ENCODE results near the gene EPSTI1.
"Not testable (repeated sequence)": the region's sequence is repeated elsewhere in the genome, so short reads cannot be mapped to it uniquely, and the experiment has no call there.

Gene EPSTI1

DNA sequence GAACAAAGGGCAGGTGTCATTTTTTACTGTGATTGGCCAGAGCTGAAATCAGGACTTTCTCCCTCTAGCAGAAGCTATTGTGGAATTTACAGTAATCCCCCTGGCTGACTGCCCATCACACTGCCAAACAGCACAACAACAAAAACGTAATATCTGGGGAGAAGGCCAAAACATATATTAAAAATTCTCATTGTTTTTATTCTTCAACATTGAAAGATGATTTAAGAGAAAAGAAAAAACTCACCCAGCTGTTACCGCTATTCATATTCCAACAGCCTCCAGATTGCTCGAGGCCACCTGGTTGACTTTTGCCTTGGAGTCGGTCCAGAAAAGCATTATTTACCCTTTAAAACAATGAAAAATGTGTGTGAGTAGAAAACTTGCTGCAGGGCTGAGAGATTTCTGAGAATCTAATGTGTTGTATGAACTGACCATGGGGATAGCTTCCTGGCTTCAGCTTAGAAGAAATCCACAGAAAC is 97.2 kb downstream of the EPSTI1 start:
- DNase-seq (ENCODE audit: low read depth in 2 of 2): no peak

DNA sequence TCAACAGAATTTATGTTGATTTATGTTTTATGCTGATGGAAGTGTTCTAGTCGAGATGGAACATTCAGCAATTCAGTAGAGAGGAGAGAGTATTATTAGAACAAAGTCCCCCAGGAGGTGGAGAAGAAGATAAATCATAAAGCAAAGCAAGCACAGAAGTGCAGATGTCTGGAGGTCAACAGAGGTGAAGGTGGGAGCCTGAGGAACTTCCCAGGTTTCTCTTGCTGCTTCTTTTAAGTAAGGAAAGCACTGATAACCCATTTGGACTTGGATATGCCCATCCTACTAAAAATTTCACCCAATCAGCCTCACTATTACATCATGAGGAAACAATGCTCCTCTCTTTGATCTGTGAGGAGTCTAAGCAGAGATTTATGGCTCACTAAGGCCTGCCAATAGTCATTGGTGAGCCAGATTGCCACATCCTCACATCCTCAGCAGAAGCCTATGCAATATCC is 98.8 kb downstream of the EPSTI1 start:
- DNase-seq (ENCODE audit: low read depth in 2 of 2): no peak

DNA sequence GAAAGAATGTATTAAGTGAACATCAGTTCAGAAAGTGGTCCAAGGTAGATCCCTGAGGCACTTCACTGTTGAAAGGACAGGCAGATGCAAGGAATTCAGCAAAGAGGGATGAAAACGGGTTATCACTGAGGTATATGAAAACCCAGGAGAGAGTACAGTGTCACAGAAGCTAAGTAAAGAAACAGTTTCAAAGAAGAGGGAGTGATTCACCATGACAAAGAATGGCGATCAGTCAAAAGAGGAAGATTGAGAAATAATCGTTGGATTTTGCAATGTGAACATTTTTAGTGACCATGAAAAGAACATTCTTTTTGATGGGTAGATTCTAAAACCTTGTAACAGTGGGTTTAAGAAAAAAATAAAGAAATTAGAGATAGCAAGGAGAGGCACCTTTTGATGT is 99.3 kb downstream of the EPSTI1 start:
- no peak for DNase-seq (ENCODE audit: low read depth in 2 of 2)

DNA sequence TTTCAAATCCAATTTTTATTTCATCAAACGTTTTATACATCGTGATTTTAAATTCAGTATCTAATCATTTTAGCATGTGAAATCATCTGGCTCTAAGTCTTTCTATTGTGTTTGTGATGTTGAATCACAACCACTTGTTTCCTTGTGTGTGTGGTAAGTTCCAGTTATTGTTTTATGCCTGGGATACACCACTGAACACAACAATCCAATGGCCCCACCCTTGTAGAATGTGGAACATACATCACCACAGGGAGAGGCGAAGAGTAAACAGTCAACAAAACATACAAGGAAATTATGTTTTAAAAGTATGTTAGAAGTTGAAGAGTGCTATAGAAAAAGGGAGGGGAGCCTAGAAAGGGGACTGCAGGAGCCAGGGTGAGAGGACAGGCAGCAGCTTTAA is 100.5 kb downstream of the EPSTI1 start:
- DNase-seq (ENCODE audit: low read depth in 2 of 2): no peak

DNA sequence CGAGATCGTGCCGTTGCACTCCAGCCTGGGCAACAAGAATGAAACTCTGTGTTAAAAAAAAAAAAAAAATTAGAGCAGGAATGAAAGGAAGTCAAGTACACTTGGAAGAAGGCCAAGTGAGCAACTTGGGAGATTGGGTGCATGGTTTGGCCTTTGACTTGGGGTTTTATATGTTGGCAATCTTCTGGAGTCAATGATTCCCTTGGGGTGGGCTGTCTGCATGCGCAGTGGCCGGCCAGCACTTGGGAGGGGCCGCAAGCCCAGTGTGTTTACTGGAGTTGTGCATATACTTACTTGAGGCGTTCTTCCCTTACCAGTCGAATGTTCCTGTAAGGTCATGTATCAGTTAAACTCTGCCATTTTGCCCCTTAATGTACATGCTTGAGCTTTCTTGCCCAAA is 106.7 kb downstream of the EPSTI1 start:
- no peak for DNase-seq (ENCODE audit: low read depth in 2 of 2)

DNA sequence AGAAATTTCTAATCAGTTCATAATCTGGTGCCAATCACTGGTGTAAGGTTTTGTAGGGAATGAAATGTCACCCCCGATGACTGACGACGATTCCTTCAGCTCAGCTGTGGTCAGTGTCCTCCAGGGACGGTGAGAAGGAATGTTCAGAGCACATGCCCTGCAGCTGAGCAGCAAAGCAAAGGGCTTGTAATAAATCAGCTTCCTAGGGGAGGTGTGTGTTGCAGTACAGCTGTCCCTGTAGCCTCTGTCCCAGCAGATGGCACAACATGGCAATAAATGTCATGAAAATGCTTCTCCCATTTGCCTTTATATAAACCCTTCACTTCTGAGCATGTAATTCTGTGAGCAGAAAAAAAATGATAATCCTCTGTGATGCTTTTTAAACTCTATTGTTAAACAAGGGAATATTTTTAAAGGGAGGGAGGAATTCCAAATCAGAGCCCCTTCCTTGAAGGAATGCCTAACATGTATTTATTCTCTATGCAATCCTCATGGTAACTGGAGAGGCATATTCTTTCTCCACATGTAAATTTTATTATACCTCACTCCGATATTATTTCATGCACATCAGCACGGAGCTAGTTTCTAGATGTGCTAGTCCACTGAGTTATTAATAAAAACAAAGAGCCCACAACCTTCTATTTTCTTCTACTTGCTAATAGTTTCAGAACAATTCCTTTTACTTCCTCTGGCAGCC is 108.1 kb downstream of the EPSTI1 start:
- no peak for DNase-seq (ENCODE audit: low read depth in 2 of 2)

DNA sequence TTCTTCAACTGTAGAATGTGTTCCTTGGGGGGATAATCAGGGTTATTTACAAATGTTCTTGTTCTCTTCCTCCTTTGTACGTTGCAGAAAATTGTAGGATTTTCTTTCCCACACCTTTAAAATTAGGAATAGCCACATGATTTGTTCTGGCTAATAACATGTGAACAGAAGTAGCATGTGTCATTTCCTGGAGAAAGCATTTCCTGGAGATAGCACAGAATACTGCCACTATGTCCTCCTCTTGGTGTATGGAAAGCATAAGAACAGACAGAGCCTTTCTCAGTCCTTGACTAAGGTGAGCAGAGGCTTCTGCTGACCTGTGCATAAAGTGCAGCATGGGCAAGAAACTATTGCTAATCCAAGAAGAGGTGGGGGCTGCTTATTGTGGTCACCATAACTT is 108.9 kb downstream of the EPSTI1 start:
- DNase-seq (ENCODE audit: low read depth in 2 of 2): no peak

DNA sequence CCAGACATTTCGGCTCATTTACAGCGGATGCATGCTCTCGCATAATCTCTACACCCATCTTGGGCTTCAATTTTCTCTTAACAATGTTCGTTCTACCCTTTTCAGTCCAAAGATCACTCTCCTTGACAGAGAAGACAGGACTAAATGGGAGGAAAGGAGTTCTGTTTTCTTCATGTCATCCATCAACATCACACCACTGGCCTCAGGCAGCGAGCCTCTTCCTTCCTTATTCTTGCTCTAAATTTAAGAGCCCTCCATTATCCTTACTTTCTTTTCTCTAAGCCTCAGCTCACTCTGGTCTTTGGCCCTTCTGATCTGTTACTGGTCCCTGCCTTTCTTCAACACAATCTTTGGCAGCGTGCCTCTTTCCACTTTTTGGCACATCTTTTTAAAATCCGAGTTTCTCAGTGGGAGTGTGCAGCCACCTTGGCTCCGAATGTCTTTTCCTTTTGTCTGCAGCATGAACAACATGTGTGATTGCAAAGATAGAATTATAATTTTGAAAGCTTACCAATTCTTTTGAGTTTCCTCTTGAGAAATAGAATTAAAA is 111.9 kb downstream of the EPSTI1 start:
- no peak for DNase-seq (ENCODE audit: low read depth in 2 of 2)

DNA sequence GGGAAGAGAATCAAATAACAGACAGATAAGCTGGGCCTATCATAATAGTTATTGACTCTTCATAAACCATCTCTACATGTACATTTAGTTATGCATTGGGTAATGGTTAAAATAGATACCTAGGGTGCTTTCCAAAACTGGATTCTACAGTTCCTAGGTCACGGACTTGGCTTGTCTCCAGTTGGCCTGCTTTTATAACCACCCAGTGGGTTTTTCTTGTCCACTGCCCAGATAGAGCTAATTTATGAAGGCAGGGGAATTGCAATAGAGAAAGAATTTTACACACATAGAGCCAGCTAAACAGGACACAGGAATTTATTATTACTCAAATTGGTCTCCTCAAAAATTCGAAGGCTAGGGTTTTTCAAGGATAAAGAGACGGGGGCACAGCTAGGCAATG is 113.3 kb downstream of the EPSTI1 start:
- no peak for DNase-seq (ENCODE audit: low read depth in 2 of 2)

DNA sequence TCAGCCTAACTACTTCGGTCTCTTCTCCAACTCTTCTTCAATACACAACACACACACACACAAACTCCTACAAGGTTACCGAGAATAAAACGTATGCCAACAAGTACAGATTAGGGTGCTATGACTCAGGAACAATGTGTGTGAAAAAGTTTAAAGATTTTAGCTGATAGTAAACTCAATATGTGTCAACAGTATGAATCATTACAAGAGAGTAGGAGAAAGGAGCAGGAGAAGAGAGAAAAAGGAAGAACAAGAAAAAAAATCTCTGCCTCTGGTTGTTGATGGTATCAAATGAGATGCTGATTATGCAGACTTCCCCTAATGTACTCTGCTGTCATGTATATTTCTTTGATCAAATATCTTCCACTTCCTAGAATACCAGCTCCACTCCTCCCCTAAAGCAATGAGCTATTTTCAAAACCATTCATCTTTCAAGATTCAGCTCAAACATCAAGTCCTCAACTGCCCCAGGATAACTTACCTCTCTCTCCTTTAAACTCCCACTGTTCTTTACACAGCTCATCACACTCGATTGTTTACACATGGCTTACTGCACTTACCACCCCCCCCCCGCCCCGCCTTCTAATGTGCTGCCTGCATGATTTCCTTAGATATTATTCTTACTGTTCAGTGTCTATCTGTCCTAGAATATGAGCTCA is 115.0 kb downstream of the EPSTI1 start:
- DNase-seq (ENCODE audit: low read depth in 2 of 2): no peak

DNA sequence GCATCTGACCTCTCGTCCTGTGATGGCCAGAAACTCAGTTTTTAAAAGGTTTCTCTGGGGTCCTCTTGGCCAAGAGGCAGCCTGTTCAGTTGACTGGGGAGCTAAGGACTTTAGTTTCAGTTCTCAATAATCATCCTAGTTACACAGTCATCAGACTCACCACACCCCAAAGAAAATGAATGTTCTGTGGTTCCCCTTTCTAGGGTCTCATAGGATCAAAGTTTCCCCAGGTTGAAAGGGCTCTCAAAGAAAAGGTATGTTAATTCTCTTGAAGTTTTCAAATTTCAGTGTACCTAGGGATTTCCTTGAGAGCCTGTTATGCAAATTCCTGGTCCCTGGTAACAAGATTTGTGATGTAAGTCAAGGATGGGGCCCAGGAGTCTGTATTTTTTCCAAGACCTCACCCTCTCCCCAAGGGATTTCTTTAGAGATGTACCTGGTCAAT is 115.7 kb downstream of the EPSTI1 start:
- no peak for DNase-seq (ENCODE audit: low read depth in 2 of 2)

DNA sequence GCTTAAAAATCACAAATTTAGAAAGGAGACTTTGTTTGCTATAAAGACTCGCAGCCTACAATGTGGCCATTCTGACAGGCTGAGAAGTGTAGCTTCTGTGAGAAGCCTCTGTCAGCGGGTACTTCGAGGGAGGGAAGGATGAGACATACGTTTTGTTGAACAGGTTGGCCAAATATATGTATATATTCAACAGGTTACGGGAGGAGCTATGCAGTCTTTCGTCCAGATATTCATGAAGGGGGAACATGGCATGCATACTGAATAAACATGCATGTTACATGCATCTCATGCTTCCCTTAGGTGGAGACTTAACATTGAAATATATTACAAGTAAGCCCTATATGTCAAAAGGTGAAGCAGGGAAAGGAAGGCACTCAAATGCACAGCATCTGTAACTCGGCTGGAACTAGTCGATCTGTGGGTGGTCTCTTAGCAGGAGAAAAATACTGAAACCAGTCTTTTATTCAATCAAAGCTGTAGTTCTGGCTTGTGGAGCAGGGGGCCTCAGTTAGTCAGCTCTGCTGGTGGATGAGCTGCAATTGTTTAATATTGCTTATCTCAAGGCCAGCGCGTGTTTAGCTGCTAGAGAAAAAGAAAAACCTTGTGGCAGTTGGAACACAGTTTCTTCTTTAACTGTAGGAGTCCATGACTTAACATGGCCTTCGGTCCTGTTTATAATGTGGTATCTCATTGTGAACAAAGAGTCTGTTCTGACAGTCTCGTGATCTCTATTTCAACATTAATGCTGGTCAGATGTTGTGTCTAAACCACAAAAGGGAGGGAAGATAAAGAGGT is 116.4 kb downstream of the EPSTI1 start:
- no peak for DNase-seq (ENCODE audit: low read depth in 2 of 2)

DNA sequence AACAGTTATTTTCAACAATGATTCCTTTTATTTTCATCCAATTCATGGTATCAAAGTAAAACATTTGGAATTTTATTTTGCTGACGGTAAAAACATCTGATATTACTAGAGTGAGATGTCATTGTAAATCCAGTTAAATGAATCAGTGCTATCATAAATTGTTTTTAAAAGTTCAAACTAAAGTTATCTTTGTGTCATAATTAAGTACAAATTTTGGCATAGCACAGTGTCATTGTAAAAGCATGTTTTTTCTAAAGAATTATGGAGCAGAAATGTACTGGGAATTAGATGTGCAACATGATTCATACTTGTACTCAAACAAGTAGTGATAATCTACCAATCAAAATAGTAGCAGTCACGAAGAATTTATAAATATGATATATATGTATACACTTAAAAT is 117.8 kb downstream of the EPSTI1 start:
- DNase-seq (ENCODE audit: low read depth in 2 of 2): no peak

DNA sequence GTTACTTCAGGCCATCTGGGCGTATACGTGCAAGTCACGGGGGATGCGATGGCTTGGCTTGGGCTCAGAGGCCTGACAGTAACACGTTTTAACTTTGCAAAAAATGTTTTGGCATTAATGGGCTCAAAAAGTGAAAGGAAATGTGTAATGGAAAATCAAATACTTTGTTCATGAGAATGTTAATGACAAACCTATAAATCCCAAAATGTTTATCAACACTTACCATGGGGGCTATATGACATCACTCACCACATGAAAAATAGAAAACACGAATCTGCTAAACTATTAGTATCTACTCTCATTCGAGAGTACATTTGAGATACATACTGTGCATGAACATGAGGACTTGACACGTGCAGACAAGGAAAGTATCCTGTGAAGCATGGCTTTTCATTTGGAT is 119.0 kb downstream of the EPSTI1 start:
- DNase-seq (ENCODE audit: low read depth in 2 of 2): no peak

DNA sequence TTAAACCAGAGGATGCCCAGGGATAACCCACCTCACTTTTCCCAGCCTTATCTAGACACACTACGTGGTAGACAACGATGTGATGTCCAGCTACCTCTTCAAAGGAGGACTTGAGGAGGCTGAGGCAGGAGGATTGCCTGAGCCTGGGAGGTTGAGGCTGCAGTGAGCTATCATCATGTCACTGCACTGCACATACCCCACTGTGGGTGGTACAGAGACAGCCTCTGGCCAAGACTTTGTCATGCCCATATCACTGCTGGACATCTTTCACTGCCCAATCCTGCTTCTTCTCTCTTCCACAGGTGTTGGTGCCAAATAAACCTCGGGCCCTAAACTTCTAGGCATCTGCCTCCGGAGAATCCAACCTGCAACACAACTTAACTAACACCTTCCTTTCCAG is 124.8 kb downstream of the EPSTI1 start:
- no peak for DNase-seq (ENCODE audit: low read depth in 2 of 2)

DNA sequence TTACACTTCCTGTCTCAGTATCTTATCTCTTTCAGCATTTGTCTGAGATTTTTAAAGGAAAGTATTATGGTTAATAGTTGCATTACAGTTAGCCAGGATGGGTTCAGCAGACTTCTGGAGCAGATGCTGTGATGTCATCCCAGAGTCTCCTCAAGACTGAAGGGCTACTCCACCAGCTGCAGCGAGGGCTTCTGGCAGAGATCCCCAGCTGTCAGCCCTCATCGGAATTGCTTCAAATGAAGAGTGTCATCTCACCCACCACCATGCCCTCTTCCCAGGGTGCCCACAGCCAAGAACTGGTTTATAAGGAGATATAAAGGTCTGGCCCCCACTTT is 126.3 kb downstream of the EPSTI1 start:
- DNase-seq (ENCODE audit: low read depth in 2 of 2): no peak

DNA sequence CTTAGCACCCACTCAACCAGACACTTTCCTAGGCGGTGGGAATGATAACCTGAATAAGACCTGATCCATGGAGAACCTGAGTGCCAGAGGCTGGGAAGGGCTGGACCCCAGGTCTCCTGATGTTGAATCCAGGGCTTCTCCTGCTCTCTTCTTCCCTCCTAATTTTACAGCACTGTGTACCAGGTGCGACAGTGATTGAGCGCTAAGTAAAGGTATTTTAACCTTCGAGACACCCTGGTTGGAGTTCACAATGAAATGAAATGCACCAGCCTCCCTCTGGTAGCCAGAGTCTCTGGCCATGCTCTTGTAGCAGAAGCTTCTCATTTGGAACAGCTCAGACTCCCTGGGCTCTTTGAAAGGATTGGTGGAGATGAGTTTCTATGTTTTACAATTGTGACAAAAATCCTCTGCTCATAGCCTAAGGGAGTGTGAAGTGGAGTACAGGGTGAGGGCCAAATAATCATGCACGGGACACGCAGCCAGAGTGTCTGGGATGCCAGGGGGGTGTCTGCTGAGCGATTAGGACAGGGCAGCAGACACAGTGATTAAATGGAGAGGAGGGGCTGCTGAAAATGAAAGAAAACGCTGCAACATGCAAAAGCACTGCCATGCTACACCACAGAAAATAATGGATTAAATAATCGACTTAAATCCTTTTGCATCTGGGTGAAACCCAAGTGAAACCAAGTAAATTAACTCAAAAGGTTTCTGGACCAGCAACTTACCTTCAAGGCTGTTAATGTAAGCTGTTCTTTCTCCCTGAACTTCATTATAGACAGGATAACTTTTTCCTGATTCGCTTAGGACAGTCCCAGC is 126.9 kb downstream of the EPSTI1 start:
- DNase-seq (ENCODE audit: low read depth in 2 of 2): no peak

DNA sequence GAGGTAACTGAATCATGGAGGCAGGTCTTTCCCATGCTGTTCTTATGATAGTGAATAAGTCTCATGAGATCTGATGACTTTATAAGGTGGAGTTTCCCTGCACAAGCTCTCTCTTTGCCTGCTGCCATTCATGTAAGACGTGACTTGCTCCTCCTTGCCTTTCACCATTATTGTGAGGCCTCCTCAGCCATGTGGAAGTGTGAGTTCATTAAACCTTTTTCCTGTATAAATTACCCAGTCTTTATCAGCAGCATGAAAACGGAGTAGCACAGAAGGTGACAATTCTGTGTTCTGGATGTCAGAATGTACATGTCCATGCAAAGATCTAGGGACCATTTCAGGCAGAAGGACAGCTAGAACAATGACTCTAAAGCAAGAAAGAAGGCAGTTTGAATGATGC is 129.7 kb downstream of the EPSTI1 start:
- DNase-seq (ENCODE audit: low read depth in 2 of 2): not testable (repeated sequence)

DNA sequence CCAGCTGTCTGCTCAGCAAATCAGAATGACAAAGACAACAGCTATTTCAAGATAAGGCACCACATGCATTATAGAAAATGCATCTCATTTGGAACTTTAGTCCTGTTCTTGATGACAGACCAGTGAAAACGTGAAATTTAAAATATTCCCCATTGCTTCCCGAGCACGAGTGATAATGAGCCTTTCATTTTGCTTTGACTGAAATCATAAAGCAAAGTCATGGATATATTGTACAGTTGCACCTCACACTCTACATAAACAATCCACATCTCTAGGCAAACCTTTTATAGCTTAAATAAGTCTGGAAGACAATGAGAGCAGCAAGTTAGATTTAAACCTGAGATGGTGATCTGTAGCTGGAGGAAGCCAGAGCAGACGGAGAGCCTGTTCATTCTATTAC is 131.6 kb downstream of the EPSTI1 start:
- no peak for DNase-seq (ENCODE audit: low read depth in 2 of 2)

DNA sequence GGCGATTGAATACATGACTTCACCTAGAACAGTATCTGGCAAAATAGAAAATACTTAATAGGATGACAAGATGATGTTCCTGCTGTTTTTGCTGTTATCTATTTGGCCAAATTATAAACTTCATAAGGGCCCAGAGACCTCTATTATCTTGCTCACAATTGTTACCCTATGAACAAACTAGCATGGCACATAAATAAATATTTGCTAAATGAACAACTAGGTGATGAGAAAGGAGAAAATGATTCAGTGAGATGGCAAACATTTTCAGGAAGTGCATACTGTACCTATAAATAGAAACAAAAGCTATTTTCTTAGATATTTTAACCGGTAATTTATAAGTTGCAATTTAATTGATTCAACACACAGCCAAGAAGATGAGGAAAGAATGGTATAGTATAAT is 132.3 kb downstream of the EPSTI1 start:
- DNase-seq (ENCODE audit: low read depth in 2 of 2): no peak

DNA sequence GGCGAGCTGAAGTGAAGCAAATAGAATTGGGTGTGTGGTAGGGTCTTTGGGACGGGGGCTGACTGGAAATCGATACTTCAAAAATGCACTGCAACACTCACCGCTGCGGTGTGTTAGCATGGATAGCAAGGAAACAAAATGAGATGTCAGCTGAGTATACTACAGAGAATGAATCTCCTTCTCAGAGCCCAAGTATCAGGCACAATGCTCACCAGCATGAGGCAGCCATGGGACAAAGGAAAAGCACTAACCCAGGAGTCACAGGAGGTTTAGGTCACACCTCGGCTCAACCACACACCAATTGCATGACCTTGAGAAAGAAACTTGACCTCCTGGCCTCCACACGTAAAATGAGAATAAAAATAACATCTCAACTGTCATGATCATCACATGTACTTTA is 136.6 kb downstream of the EPSTI1 start:
- no peak for DNase-seq (ENCODE audit: low read depth in 2 of 2)

DNA sequence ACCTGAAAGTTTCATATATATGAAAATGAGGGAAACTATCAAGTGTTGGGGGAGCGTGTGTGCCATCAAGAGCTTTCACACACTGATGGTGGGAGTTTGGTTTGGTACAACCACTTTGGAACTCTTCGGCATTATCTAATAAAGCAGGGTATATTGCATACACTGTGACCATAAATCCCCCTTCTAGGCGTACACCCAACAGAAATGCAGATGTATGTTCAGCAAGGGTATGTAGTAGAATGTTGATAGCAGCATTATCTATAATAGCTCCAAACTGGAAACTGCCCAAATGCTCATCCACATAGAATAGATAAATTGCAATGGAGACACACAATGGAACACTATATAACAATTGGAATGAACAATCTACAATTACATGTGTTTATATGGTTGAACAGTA is 139.9 kb downstream of the EPSTI1 start:
- DNase-seq (ENCODE audit: low read depth in 2 of 2): no peak

All from stimulated activated CD4-positive, alpha-beta T cell treated with anti-CD3 and anti-CD28 coated beads, Interleukin-12 subunit alpha, Interleukin-12 subunit beta, amount 100 ng/mL, for 24 hours (primary cell).